Loucy (cell line): ENCODE results near the gene ADGRG1.

Experiments
- EZH2phosphoT487 ChIP-seq: fragments of 200-600 bp; IDR thresholded peaks from 2 replicates; pipeline ENCODE4 v1.6.1; 2018; ENCODE audit warnings: antibody characterized with exemption, mild to moderate bottlenecking, moderate library complexity, borderline replicate concordance
- TF ChIP-seq, protein P1 (sequence below): fragments of 200-600 bp; sonication (generic); conservative IDR thresholded peaks from 2 replicates; pipeline ENCODE4 v1.5.1; 2014; ENCODE audit warnings: mild to moderate bottlenecking, antibody characterized with exemption, low read length

DNA sequence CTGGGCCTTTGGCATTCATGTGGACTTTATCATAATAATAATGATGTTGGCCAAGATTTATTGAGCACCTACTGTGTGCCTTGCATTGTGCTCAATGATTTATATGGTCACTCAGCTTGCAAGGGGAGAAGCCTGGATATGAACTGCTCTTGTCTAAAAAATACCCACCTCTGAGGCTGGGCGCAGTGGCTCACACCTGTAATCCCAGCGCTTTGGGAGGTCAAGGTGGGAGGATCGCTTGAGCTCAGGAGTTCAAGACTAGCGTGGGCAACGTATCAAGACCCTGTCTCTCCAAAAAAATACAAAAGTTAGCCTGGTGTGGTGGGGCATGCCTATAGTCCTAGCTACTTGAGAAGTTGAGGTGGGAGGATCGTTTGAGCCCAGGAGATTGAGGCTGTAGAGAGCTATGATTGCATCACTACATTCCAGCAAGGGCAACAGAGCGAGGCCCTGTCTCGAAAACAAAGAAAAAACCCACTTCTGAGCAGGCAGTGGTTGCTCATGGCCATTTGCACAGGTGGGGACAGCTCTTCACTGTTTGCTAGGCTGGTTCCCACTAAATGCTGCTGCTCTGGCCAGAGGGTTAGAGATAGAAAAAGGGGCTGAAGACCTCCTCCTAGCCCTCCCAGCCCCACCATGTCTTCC lies 4.3 kb upstream of the ADGRG1 start:
- TF ChIP-seq, protein P1, sequence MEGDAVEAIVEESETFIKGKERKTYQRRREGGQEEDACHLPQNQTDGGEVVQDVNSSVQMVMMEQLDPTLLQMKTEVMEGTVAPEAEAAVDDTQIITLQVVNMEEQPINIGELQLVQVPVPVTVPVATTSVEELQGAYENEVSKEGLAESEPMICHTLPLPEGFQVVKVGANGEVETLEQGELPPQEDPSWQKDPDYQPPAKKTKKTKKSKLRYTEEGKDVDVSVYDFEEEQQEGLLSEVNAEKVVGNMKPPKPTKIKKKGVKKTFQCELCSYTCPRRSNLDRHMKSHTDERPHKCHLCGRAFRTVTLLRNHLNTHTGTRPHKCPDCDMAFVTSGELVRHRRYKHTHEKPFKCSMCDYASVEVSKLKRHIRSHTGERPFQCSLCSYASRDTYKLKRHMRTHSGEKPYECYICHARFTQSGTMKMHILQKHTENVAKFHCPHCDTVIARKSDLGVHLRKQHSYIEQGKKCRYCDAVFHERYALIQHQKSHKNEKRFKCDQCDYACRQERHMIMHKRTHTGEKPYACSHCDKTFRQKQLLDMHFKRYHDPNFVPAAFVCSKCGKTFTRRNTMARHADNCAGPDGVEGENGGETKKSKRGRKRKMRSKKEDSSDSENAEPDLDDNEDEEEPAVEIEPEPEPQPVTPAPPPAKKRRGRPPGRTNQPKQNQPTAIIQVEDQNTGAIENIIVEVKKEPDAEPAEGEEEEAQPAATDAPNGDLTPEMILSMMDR, result no peak
- no peak for TF ChIP-seq EZH2phosphoT487
